ENCODE measurements around the gene DDX21.
"Not testable (repeated sequence)": the region's sequence is repeated elsewhere in the genome, so short reads cannot be mapped to it uniquely, and the experiment has no call there.

DNA sequence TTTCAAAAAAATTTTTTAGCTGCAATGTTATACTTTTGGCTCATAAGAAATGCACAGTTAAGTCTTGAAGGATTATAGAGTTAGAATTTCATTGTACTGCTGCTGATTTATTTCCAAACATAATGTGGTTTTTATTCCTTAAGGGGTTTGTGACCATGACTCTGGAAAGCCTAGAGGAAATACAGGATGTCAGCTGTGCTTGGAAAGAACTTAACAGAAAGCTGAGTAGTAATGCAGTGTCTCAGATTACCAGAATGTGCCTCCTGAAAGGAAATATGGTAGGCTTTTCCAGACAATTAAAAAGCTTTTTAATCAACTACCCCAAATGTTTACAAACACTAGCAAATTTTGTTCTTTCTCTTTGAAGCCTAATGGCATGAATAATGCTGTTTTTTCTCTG, 15.1 kb upstream of the DDX21 start:
- not testable (repeated sequence) for TF ChIP-seq POLR2A, POLR2AphosphoS5 (IDR thresholded peaks at IDR 0.05; ENCODE audit: low read depth, low read length)
